Measurements from ENCODE around the gene SUB1. TPM values are rescaled to one million over a fixed set of nuclear protein-coding genes. Genes with fewer than 3 reads are reported as not detected.
"Not testable (repeated sequence)": the region's sequence is repeated elsewhere in the genome, so short reads cannot be mapped to it uniquely, and the experiment has no call there.

Gene SUB1
- total RNA-seq, 4 donors from 2014 or later: 128 to 174 (median 137) TPM

DNA sequence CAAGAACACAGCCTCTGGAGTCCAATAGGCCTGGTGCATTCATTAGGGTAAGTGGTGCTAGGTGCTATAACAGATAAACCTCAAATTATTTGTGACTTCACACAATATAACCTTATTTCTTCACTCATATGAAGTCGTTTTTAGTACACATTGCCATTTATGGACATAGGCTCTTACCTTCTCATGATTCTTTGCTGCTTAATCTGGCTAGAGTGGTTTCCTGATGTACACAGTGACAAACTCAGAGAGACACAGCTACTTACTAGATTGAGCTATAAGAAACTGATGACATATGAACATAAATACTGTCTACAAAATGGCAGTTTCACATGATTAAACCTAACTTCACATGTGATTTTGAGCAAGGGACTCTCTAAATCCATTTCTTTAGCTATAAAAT lies 14.2 kb upstream of the SUB1 start:
- Histone ChIP-seq H3K27ac (no peak overlapping the region), H3K36me3 (no peaks in the 10 kb centered on the region), H3K9me3 (no peaks in the 10 kb centered on the region), H3K4me1 (no peaks in the 10 kb centered on the region), H3K27me3 (no peaks in the 10 kb centered on the region), H3K4me3 (no peak overlapping the region)
- 72% methylated on average over 1 of the region's 1 CpG for WGBS
- DNase-seq (ENCODE audit: low spot score in 2 of 2): no peak
- TF ChIP-seq, protein P1, sequence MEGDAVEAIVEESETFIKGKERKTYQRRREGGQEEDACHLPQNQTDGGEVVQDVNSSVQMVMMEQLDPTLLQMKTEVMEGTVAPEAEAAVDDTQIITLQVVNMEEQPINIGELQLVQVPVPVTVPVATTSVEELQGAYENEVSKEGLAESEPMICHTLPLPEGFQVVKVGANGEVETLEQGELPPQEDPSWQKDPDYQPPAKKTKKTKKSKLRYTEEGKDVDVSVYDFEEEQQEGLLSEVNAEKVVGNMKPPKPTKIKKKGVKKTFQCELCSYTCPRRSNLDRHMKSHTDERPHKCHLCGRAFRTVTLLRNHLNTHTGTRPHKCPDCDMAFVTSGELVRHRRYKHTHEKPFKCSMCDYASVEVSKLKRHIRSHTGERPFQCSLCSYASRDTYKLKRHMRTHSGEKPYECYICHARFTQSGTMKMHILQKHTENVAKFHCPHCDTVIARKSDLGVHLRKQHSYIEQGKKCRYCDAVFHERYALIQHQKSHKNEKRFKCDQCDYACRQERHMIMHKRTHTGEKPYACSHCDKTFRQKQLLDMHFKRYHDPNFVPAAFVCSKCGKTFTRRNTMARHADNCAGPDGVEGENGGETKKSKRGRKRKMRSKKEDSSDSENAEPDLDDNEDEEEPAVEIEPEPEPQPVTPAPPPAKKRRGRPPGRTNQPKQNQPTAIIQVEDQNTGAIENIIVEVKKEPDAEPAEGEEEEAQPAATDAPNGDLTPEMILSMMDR (IDR thresholded peaks at IDR 0.05): no peak
- no peak for TF ChIP-seq EP300 (IDR thresholded peaks at IDR 0.05)
- no peak for TF ChIP-seq POLR2AphosphoS5 (IDR thresholded peaks at IDR 0.05)
- TF ChIP-seq POLR2A (IDR thresholded peaks at IDR 0.05): no peak

- H3K36me3 ChIP-seq: no peaks in the 10 kb centered on the region
- no peak overlapping the region for H3K27ac ChIP-seq
- no peaks in the 10 kb centered on the region for H3K9me3 ChIP-seq
- no peak for TF ChIP-seq POLR2AphosphoS5 (IDR thresholded peaks at IDR 0.05)
- TF ChIP-seq EP300 (IDR thresholded peaks at IDR 0.05): no peak
- no peak for TF ChIP-seq POLR2A (IDR thresholded peaks at IDR 0.05)
- TF ChIP-seq, protein P1 (IDR thresholded peaks at IDR 0.05): no peak
- H3K4me3 ChIP-seq: no peak overlapping the region
- H3K4me1 ChIP-seq: no peaks in the 10 kb centered on the region
- no peak for DNase-seq (ENCODE audit: low spot score in 2 of 2)
- WGBS: 79% methylated on average over 8 of the region's 8 CpGs
- H3K27me3 ChIP-seq: no peaks in the 10 kb centered on the region
Observed at GRCh38 chr5:32572778-32573480, 12.4 kb upstream of the SUB1 start.

DNA sequence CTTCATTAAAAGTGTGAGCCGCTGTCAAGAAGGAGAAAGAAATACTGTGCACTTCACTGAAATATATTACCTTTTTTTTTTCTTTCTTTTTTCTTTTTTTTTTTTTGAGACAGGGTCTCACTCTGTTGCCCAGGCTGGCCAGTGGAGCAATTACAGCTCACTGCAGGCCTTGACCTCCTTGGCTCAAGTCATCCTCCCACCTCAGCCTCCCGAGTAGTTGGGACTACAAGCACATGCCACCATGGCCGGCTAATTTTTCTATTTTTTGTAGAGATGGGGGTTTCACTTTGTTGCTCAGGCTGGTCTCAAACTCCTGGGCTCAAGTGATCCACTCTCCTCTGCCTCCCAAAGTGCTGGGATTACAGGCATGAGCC lies 11.9 kb upstream of the SUB1 start:
- not testable (repeated sequence) for H3K4me1 ChIP-seq; H3K27me3 ChIP-seq; H3K27ac ChIP-seq; DNase-seq (ENCODE audit: low spot score in 2 of 2); H3K36me3 ChIP-seq; H3K4me3 ChIP-seq; H3K9me3 ChIP-seq
- WGBS: 88% methylated on average over 3 of the region's 3 CpGs

GRCh38 chr5:32574540-32575175 lies 10.7 kb upstream of the SUB1 start:
- H3K36me3 ChIP-seq: no peaks in the 10 kb centered on the region
- no peak overlapping the region for H3K27ac ChIP-seq
- H3K4me1 ChIP-seq: no peaks in the 10 kb centered on the region
- 100% methylated on average over 2 of the region's 3 CpGs for WGBS
- no peak for DNase-seq (ENCODE audit: low spot score in 2 of 2)
- no peak for TF ChIP-seq POLR2AphosphoS5 (IDR thresholded peaks at IDR 0.05)
- TF ChIP-seq, protein P1 (IDR thresholded peaks at IDR 0.05): no peak
- no peak for TF ChIP-seq POLR2A (IDR thresholded peaks at IDR 0.05)
- TF ChIP-seq EP300 (IDR thresholded peaks at IDR 0.05): no peak
- no peak overlapping the region for H3K4me3 ChIP-seq
- H3K27me3 ChIP-seq: no peaks in the 10 kb centered on the region
- H3K9me3 ChIP-seq: no peaks in the 10 kb centered on the region

GRCh38 chr5:32578363-32578762 lies 7.0 kb upstream of the SUB1 start:
- Histone ChIP-seq H3K4me3 (no peak overlapping the region), H3K36me3 (no peaks in the 10 kb centered on the region), H3K27me3 (no peaks in the 10 kb centered on the region), H3K27ac (no peak overlapping the region), H3K9me3 (no peaks in the 10 kb centered on the region), H3K4me1 (peaks cover 1% of the 10 kb centered on the region)
- DNase-seq (ENCODE audit: low spot score in 2 of 2): no peak
- no peak for TF ChIP-seq POLR2A (IDR thresholded peaks at IDR 0.05)
- TF ChIP-seq POLR2AphosphoS5 (IDR thresholded peaks at IDR 0.05): no peak
- TF ChIP-seq EP300 (IDR thresholded peaks at IDR 0.05): no peak
- TF ChIP-seq, protein P1 (IDR thresholded peaks at IDR 0.05): no peak
- 56% methylated on average over 3 of the region's 3 CpGs for WGBS
